A673 (cell line): ENCODE measurements around the gene NR2F1-AS1. TPM values are rescaled to one million over a fixed set of nuclear protein-coding genes. Genes with fewer than 3 reads are reported as not detected.

Source experiments
- BruUV-seq: library from RNA; stranded (reverse); fragments of 400-500 nt; replicated peaks from 2 replicates; lab custom pipeline; 2021; lab: Mats Ljungman, UMichigan
- CTCF ChIA-PET: fragments of 300-600 bp; sonication (Branson Sonifier 250); formaldehyde crosslinking; loops from one replicate; lab custom pipeline; 2022; ENCODE audit warnings: antibody characterized with exemption; lab: Charles Lee
- POLR2A ChIA-PET: fragments of 300-600 bp; sonication (Branson Sonifier 250); formaldehyde crosslinking; loops from one replicate; lab custom pipeline; 2022; ENCODE audit warnings: antibody characterized with exemption; ENCODE audit not compliant: low non-redundant PET; lab: Charles Lee
- DNase-seq: peaks from one replicate; pipeline ENCODE4 v3.0.0-alpha.2; 2015; ENCODE audit warnings: low spot score
- H3K27ac ChIP-seq: fragments of 200-600 bp; sonication (generic); 2 replicates; pipeline ENCODE4 v1.5.1; 2016; ENCODE audit warnings: mixed run types, low read depth, mild to moderate bottlenecking, mixed read lengths, antibody characterized with exemption, low read length; ENCODE audit not compliant: poor library complexity, severe bottlenecking
- H3K27me3 ChIP-seq: fragments of 200-600 bp; sonication (generic); replicated peaks from 2 replicates; pipeline ENCODE4 v1.6.1; 2017; ENCODE audit warnings: mixed run types, low read depth, mild to moderate bottlenecking, mixed read lengths, antibody characterized with exemption, low read length; ENCODE audit not compliant: insufficient read depth, poor library complexity
- H3K36me3 ChIP-seq: fragments of 200-600 bp; sonication (generic); 2 replicates; pipeline ENCODE4 v1.6.1; 2016; ENCODE audit warnings: mixed run types, mild to moderate bottlenecking, mixed read lengths, antibody characterized with exemption, low read length; ENCODE audit not compliant: insufficient read depth, poor library complexity, severe bottlenecking
- H3K4me1 ChIP-seq: fragments of 200-600 bp; sonication (generic); 2 replicates; pipeline ENCODE4 v1.6.1; 2017; ENCODE audit warnings: mixed run types, mild to moderate bottlenecking, mixed read lengths, antibody characterized with exemption, low read length; ENCODE audit not compliant: insufficient read depth, poor library complexity, severe bottlenecking
- H3K4me3 ChIP-seq: fragments of 200-600 bp; sonication (generic); 2 replicates; pipeline ENCODE4 v1.5.1; 2016; ENCODE audit warnings: low read depth, mixed run types, mild to moderate bottlenecking, mixed read lengths, low read length; ENCODE audit not compliant: poor library complexity, severe bottlenecking
- H3K9me3 ChIP-seq: fragments of 200-600 bp; sonication (generic); 2 replicates; pipeline ENCODE4 v1.6.1; 2016; ENCODE audit warnings: mixed run types, low read depth, mild to moderate bottlenecking, mixed read lengths, antibody characterized with exemption, low read length; ENCODE audit not compliant: poor library complexity, severe bottlenecking
- CTCF ChIP-seq: fragments of 300-800, 200-600 bp; sonication (generic); conservative IDR thresholded peaks from 2 replicates; pipeline ENCODE4 v1.5.1; 2017; ENCODE audit warnings: low read depth, mild to moderate bottlenecking, antibody characterized with exemption, low read length, moderate library complexity, mixed read lengths
- EZH2 ChIP-seq: fragments of 200-600 bp; sonication (generic); IDR thresholded peaks from 2 replicates; pipeline ENCODE4 v1.6.1; 2017; ENCODE audit warnings: borderline replicate concordance, low read depth, mild to moderate bottlenecking, mixed read lengths, antibody characterized with exemption, low read length; ENCODE audit not compliant: poor library complexity, severe bottlenecking
- intact Hi-C: fragments of 100-400 bp; cut with micrococcal nuclease; formaldehyde crosslinking; loops from one replicate; pipeline ENCODE4 v1.10.0; 2022; ENCODE audit not compliant: unreplicated experiment
- total RNA-seq: library from RNA; stranded (reverse); gene quantifications from 2 replicates; pipeline ENCODE4 v1.2.3, GENCODE V29; 2021

The NR2F1-AS1 gene
- total RNA-seq, 1 experiment from 2014 or later: 2.3 TPM

- no peak for DNase-seq
- H3K4me3 ChIP-seq: no peak overlapping the region
- ChIA-PET POLR2A (no interaction called here), CTCF (no interaction called here)
- TF ChIP-seq CTCF: no peak
- no peaks in the 10 kb centered on the region for H3K9me3 ChIP-seq
- H3K36me3 ChIP-seq: no peaks in the 10 kb centered on the region
- no TSS peak for BruUV-seq
- intact Hi-C loops: no loop called here
- no peak overlapping the region for H3K27ac ChIP-seq
- no peaks in the 10 kb centered on the region for H3K4me1 ChIP-seq
- no peaks in the 10 kb centered on the region for H3K27me3 ChIP-seq
These were observed 198.7 kb downstream of the NR2F1-AS1 start for GRCh38 chr5:93382188-93382825.

GRCh38 chr5:93381057-93381456, 200.0 kb downstream of the NR2F1-AS1 start:
- no TSS peak for BruUV-seq
- Histone ChIP-seq H3K27me3 (no peaks in the 10 kb centered on the region), H3K4me1 (no peaks in the 10 kb centered on the region), H3K27ac (no peak overlapping the region), H3K36me3 (no peaks in the 10 kb centered on the region), H3K9me3 (no peaks in the 10 kb centered on the region), H3K4me3 (no peak overlapping the region)
- ChIA-PET CTCF (no interaction called here), POLR2A (no interaction called here)
- DNase-seq: peak; percentile 21
- TF ChIP-seq EZH2: no peak
- TF ChIP-seq CTCF: no peak
- intact Hi-C loops: no loop called here

- ChIA-PET POLR2A (no interaction called here), CTCF (no interaction called here)
- DNase-seq: no peak
- H3K27me3 ChIP-seq: no peaks in the 10 kb centered on the region
- no peaks in the 10 kb centered on the region for H3K36me3 ChIP-seq
- BruUV-seq: no TSS peak
- no peak overlapping the region for H3K4me3 ChIP-seq
- H3K9me3 ChIP-seq: no peaks in the 10 kb centered on the region
- H3K27ac ChIP-seq: no peak overlapping the region
- H3K4me1 ChIP-seq: no peaks in the 10 kb centered on the region
- intact Hi-C loops: no loop called here
- no peak for TF ChIP-seq EZH2
- TF ChIP-seq CTCF: no peak
These were observed 202.9 kb downstream of the NR2F1-AS1 start for GRCh38 chr5:93378073-93378472.
